Urinary bladder (tissue), 4 donors: Measurements from ENCODE around the gene THADA. TPM values are rescaled to one million over a fixed set of nuclear protein-coding genes. Genes with fewer than 3 reads are reported as not detected.
"Not testable (repeated sequence)": the region's sequence is repeated elsewhere in the genome, so short reads cannot be mapped to it uniquely, and the experiment has no call there.

Experiments
- DNase-seq: peaks from one replicate; pipeline ENCODE4 v3.0.0-alpha.2; 2015; ENCODE audit errors: extremely low spot score
- H3K27ac ChIP-seq: one replicate; pipeline ENCODE4 v1.5.1; 2013; ENCODE audit warnings: low read depth, mild to moderate bottlenecking, moderate library complexity
- H3K36me3 ChIP-seq: one replicate; pipeline ENCODE4 v1.6.1; 2013; ENCODE audit warnings: mild to moderate bottlenecking, moderate library complexity; ENCODE audit not compliant: insufficient read depth
- H3K4me1 ChIP-seq: one replicate; pipeline ENCODE4 v1.6.1; 2013; ENCODE audit warnings: mild to moderate bottlenecking, moderate library complexity; ENCODE audit not compliant: insufficient read depth
- H3K4me3 ChIP-seq: one replicate; pipeline ENCODE4 v1.5.1; 2013; ENCODE audit warnings: low read depth, low read length
- WGBS: extraction: QIAGEN DNeasy Blood & Tissue Kit; methylation state at CpG from one replicate; pipeline ENCODE4 v1.1.7; 2013; 5-methylcytosine and 5-hydroxymethylcytosine counted together
- polyA plus RNA-seq: library from polyadenylated mRNA; stranded (reverse); fragments of 200-250 nt; gene quantifications from one replicate; pipeline ENCODE4 v1.2.3, GENCODE V29; 2013
- total RNA-seq: library from RNA; depleted of rRNA; stranded (reverse); fragments of >200 nt; gene quantifications from one replicate; pipeline ENCODE4 v1.2.3, GENCODE V29; 2014
- donor health status: healthy with polysubstance abuse.
- donor health status: healthy.

The THADA gene
- total and polyA plus RNA-seq, 2 donors, result 12.2 to 71.6 TPM

DNA sequence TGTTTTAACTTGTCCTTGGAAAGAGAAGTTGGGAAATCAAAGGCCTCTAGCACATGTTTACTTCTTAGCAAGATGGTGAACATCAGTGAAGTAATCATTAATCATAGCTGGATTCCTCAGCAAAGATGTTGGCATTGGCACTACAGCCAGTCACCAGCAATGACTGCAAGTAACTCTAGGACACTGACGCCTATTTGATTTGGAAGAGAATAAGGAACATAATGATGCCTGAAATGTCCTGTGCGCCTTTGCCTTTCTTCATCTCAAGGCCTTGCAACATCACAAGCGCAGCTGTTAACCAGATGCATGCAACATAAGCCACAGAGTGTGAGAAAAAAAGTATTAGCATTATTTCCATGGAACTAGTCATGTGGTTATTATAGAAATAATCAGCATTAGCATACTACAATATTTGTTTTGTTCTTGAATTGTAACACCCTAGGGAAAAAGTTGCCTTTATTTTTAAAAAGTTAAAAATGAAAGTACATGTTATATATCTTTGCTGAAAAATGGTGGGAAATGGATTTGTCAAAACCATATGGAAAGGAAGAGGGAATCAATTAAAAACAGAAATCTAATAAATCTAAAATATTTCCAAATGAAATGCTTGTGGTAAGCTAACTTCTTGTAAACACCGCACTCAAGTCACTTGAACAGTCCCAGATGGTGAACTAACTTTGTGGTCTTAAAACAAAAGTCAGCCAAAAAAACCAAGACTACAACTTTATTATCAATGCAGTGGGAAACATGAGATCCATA lies 55.6 kb downstream of the THADA start:
- DNase-seq, result no peak
- 57% methylated on average over 4 of the region's 4 CpGs for WGBS
- Histone ChIP-seq H3K36me3 (no peaks in the 10 kb centered on the region), H3K4me3 (no peak overlapping the region), H3K4me1 (no peaks in the 10 kb centered on the region), H3K27ac (no peak overlapping the region)

DNA sequence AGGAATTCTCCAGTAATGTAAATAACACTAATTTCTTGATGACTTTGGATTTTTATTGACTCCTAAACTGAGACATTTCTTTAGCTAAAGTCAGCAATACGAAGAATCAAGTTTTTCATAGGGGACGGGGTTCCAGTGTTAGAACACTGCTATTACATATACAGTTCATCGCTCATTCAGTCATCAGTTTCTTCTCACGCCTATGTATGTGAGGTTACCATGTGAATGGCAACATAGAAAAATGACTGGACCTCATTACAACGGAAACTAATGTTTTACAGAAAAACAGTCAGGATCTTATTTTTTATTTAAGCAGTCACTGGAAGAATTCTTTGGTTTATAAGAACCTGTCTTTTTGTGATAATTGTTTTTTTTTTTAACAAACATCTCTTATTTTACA lies 56.4 kb downstream of the THADA start:
- H3K36me3 ChIP-seq, result no peaks in the 10 kb centered on the region
- 91% methylated on average over 5 of the region's 5 CpGs for WGBS
- H3K4me3 ChIP-seq, result no peak overlapping the region
- DNase-seq, result no peak
- H3K4me1 ChIP-seq, result no peaks in the 10 kb centered on the region
- H3K27ac ChIP-seq, result peak overlapping the region; percentile 67

DNA sequence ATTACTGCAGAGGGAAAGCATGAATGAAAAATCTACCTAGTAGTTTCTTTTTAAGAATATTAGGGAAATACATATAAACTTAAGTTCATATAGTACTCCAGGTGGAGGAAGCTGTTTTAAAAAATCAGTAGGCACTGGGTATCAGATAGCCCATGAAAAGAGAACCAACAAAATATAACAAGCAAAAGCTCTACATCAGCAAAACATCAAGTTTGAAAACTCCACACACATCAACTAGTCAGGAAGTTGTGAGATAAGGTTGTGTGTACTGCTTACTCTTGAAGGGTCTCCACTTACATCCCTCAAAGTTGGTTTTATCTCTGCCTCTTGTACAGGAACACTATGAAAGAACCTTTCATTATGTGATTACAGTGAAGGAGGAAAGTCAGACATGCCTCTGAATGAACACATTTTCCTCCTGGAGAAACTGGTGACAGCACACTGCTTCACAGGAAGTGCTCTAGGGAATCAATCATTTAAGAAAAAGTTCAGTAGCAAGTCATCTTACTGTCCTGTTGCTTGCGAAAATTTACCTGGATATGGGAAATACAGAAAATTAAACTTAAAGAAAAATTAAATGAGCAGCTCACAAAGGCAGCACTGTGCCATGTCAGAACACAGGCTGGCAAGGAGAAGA lies 57.7 kb downstream of the THADA start:
- Histone ChIP-seq H3K27ac (no peak overlapping the region), H3K4me1 (no peaks in the 10 kb centered on the region), H3K4me3 (no peak overlapping the region), H3K36me3 (no peaks in the 10 kb centered on the region)
- WGBS, result 85% methylated on average over 1 of the region's 1 CpG
- no peak for DNase-seq

DNA sequence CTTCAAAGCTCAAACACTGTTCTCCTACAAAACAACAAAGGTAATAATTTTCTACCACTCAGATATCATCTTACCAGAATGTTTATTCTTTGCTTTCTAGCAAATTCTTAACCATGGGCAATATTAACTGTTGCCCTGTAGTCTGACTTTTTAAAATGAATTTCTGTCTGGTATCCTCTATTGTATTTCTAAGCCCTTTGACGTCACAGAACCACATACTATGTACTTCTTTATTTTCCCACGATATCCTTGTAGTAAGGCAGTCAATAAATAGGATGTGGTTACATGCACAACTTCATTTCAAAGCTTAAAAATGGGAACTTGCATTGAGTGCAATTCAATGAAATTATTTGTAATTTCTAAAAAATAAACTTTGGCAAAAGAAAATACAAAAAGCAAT lies 58.7 kb downstream of the THADA start:
- WGBS, result 77% methylated on average over 2 of the region's 2 CpGs
- Histone ChIP-seq H3K27ac (no peak overlapping the region), H3K4me1 (no peaks in the 10 kb centered on the region), H3K4me3 (no peak overlapping the region), H3K36me3 (no peaks in the 10 kb centered on the region)
- DNase-seq, result no peak

DNA sequence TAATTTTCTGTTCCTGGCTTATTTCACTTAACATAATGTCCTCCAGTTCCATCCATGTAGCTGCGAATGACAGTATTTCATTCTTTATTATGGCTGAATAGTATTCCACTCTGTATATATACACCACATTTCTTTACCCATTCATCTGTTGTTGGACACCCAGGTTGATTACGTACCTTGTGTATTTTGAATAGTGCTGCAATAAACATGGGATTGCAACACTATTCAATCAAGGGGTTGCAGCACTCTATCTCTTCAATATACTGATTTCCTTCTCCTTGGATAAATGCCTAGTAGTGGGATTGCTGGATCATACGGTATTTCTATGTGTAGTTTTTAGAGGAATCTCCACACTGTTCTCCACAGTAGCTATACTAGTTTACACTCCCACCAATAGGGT lies 61.3 kb downstream of the THADA start:
- no peak for DNase-seq
- Histone ChIP-seq H3K4me1 (no peaks in the 10 kb centered on the region), H3K27ac (no peak overlapping the region), H3K4me3 (no peak overlapping the region), H3K36me3 (no peaks in the 10 kb centered on the region)
- 92% methylated on average over 3 of the region's 3 CpGs for WGBS

DNA sequence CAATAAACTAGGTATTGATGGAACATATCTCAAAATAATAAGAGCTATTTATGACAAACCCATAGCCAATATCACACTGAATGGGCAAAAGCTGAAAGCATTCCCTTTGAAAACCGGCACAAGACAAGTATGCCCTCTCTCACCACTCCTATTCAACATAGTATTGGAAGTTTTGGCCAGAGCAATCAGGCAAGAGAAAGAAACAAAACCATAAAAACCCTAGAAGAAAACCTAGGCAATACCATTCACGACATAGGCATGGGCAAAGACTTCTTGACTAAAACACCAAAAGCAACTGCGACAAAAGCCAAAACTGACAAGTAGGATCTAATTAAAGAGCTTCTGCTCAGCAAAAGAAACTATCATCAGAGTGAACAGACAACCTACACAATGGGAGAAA lies 63.3 kb downstream of the THADA start:
- H3K36me3 ChIP-seq, DNase-seq, H3K4me3 ChIP-seq, H3K4me1 ChIP-seq, H3K27ac ChIP-seq: not testable (repeated sequence)
- 98% methylated on average over 3 of the region's 3 CpGs for WGBS

DNA sequence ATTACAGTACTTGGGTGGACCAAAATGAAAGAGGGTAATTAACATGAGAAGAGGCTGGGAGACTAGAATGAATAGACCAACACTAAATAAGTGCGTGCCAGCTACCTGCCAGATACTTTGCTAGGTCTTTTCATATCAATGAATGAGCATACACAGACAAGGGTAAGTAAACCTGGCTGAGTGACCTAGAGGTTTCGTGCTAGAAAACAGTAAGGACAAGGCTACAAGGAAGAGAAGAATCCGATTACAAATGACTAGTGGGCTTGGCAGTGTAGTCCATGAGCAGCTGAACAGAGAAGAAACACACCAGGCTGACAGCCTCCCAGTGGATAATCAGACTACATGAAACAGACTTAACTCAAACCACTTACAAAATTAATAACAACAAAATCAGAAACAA lies 64.6 kb downstream of the THADA start:
- H3K27ac ChIP-seq, result no peak overlapping the region
- no peaks in the 10 kb centered on the region for H3K4me1 ChIP-seq
- no peak overlapping the region for H3K4me3 ChIP-seq
- H3K36me3 ChIP-seq, result no peaks in the 10 kb centered on the region
- DNase-seq, result no peak
- 77% methylated on average over 3 of the region's 3 CpGs for WGBS

DNA sequence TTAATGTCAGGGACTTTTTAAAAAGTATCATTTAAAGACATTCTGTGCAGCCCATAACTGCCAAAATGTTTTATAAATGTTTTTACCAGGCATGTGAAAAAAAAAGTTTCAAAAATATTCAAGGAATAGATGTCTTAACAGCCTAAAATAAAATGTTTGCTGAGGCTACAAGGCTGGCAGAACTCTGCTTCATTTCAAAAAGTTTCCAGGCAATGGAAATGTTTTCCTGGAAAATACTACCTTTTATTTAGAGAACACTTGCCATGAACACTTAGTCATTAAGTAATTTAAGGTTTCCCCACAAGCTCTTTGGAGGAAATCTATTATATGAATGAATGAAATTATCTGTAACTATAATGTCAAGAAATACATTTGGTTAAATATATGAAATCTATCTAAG lies 68.8 kb downstream of the THADA start:
- no peak for DNase-seq
- H3K4me1 ChIP-seq, result no peaks in the 10 kb centered on the region
- H3K27ac ChIP-seq, result peak overlapping the region; percentile 23
- no peak overlapping the region for H3K4me3 ChIP-seq
- no peaks in the 10 kb centered on the region for H3K36me3 ChIP-seq

DNA sequence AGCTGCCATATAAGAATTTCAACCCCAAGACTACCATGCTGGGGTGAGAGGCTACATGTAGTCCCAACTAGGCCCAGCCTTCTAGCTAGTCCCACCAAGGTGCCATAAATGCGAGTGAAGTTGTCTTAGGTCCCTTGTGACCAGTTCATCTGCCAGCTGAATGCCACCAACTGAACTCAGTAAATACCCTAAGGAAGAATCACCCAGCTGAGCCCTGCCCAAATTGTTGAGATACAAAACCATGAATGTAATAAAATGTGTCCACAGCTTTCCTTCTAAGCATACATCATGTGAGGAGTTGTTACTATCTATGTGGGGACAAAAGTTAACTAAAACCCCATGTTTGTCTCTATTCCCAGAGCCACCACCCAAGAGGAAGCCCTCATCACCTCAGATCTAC lies 70.3 kb downstream of the THADA start:
- 98% methylated on average over 1 of the region's 1 CpG for WGBS
- Histone ChIP-seq H3K27ac (no peak overlapping the region), H3K4me3 (no peak overlapping the region), H3K4me1 (no peaks in the 10 kb centered on the region), H3K36me3 (no peaks in the 10 kb centered on the region)
- no peak for DNase-seq

DNA sequence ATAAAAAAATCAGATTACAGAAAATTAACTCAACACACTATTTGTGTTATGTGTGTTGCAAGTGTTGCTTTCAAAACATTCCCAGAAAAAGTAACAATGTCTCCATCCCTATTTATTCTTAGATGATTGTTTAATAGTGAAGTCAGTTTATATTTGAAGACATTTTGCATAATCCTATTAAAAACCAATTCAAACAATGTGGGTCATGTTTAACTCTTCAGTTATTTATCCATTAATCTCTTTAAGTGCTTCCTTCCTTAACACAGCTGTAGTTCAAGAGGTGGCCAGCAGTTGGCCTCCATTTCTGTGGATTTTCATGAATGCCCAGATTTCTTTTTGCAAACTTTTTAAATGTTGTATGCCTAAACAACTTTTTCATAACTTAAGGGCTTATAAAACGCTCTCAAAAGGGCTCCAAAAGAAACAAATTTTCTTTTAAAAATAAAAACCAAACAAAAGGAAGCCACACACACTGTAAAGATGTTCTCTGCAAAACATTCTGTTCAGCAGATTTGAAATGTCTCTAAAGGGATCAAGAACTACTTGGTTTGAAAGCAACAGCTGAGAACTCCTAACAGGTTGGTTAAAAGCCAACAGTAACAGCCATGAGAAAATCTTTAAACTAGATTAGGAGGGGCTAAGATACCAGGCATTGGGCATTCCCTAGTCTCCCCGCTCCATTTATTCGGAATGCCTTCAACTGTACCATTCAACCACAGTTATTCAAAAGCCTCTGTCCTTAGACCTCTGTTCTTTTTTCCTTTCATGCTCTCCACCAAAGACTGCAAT lies 71.5 kb downstream of the THADA start:
- Histone ChIP-seq H3K4me1 (no peaks in the 10 kb centered on the region), H3K36me3 (no peaks in the 10 kb centered on the region), H3K4me3 (no peak overlapping the region), H3K27ac (no peak overlapping the region)
- 57% methylated on average over 3 of the region's 3 CpGs for WGBS
- DNase-seq, result no peak

DNA sequence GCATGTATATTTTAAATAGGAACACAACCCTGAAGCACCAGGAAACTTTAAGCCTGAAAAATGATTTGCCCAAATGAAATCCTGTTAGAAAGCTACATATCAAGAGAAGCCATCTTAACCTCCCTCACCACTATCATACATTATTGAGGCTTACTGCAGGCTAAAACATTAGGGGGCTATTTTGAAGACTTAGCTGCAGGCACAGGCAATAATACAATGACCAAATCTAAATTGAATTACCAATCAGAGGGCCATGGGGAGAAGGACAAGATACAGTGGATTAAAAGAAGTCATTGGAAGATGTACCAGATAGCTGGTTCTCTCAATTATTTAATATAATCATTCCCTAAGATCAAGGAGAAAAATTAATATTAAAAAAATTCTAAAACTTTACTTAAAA lies 73.7 kb downstream of the THADA start:
- Histone ChIP-seq H3K27ac (no peak overlapping the region), H3K4me1 (no peaks in the 10 kb centered on the region), H3K36me3 (no peaks in the 10 kb centered on the region), H3K4me3 (no peak overlapping the region)
- DNase-seq, result no peak

DNA sequence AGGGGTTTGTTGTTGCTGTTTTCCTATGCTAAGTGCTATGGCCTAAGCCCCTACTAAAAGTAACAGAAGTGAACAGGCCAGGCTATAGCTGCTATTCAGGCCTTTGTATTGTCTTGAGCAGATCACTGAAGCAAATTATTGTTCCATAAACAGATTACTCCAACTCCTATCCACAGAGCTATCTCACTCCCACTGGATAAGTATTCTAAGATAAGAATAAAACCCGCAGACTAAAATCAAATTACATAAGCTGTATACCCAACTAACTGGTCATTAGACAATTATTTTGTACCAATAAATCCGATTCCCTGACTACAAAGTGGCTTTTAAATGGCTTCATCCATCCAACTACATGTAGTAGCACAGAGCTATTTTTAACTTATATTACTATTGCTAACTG lies 74.3 kb downstream of the THADA start:
- no peak for DNase-seq
- Histone ChIP-seq H3K4me3 (no peak overlapping the region), H3K36me3 (no peaks in the 10 kb centered on the region), H3K4me1 (no peaks in the 10 kb centered on the region), H3K27ac (no peak overlapping the region)
- WGBS, result 85% methylated on average over 2 of the region's 2 CpGs

DNA sequence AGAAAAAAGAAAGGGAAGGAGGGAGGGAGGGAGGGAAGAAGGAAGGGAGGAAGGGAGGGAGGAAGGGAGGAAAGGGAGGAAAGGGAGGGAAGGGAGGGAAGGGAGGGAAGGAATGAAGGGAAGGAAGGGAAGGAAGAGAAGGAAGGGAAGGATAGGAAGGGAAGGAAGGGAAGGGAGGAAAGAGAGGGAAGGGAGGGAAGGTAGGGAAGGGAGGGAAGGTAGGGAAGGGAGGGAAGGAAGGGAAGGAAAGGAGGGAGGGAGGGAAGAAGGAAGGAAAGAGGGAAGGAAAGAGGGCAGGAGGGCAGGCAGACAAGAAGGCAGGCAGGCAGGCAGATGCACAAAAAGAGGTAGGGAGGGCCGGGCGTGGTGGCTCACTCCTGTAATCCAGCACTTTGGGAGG lies 74.9 kb downstream of the THADA start:
- Histone ChIP-seq H3K4me1 (no peaks in the 10 kb centered on the region), H3K27ac (peak overlapping the region; percentile 67), H3K36me3 (no peaks in the 10 kb centered on the region), H3K4me3 (no peak overlapping the region)
- no peak for DNase-seq
- WGBS, result 97% methylated on average over 2 of the region's 2 CpGs

DNA sequence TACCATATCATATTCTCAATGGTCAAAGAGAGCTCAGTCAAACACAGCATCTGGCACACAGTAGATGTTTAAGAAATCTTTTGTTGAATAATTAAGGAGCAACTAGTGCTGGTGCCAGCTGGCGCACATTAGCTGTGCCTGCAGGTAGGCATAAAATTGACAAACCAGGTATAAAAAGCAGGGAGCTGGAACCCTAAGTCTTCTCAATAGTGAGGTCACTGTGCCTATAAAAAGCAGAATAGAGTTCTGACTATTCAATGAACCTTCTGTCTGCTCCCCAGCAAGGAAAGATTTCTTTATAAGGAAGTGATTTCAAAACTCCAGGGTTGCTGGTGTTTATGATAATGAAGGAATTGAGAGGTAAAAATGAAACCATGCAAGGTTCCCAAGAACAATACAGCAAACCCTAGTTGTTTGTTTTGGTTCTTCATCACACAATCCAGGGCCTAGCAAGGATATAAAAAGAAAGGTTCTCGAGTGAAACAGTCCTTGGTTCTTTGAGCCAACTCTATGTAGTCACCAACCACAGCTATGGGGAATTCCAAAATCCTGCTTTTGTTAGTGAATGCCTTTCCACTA lies 76.1 kb downstream of the THADA start:
- DNase-seq, result no peak
- Histone ChIP-seq H3K36me3 (no peaks in the 10 kb centered on the region), H3K4me1 (no peaks in the 10 kb centered on the region), H3K4me3 (no peak overlapping the region), H3K27ac (peak overlapping the region; percentile 52)
- 53% methylated on average over 2 of the region's 2 CpGs for WGBS
